ENCODE results near the gene SUMF2.
A peak's percentile ranks its signal among the peaks of the same experiment; 100 is the strongest.
"Not testable (repeated sequence)": the region's sequence is repeated elsewhere in the genome, so short reads cannot be mapped to it uniquely, and the experiment has no call there.

Gene SUMF2

DNA sequence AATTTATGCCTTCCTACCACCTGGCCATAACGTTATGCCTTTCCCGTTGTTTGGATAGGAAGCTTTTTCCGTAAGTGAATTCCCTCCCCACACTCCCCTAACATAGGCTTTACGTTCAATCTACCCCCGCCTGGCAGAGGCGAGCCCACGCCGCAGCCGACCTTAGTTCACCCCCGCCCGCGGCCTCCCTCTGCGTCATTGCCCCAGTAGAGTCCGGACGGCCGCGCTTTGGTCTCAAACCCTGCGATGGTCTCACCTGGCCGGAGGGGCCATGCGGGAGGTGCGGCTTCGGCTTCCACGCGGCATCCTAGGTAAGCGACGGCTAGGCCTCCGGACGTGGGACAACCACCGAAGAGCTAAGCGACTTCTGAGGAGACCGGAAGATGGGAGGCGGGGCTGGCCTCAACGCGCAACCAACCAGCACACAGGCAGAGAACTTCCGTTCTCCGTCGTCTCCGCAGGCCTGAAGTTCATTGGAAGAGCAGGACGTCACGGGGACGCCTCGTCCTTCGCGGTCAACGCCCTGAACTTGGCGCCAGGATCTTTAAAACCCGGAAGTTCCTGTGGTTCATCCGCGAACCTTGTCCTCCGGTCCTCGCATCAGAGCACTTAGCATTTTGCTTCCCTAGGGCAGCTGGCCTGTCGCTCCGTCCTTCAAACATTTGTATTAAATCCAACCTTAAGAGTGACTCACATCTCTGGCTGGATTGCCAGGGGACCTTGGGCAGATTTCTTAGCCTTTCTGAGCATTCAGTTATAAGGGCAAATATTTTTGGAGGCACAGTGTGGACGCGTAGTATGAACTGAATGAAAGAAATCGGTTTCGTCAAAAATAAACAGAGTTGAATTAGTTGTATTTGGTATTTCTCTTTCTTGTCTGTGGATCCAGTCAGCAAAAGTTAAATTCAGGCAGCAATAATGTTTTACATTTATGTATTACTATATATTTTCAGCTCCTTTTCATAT lies 42.3 kb downstream of the SUMF2 start, which contains the start of gene CHCHD2:
Gene CHCHD2, minus strand, starts transcription at position 369 of the 966 bp plus-strand sequence. Its CDS starts 63 bp downstream, at position 306.
- peak; percentile 74 to 90 (median 81) for DNase-seq (ENCODE audit: low read depth in 4 of 4, low spot score in 1 of 4)

DNA sequence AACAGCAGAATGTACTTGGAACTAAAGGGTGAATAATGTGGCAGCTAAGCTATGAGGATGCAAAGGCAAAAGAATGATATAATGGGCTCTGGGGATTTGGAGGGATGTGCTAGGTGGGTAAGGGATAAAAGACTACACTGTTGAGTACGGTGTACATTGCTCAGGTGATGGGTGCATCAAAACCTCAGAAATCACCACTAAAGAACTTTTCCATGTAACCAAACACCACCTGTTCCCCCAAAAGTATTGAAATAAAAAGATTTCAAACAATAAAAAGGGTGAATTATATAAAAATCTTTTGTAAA lies 43.8 kb downstream of the SUMF2 start:
- DNase-seq (ENCODE audit: low read depth in 4 of 4, low spot score in 1 of 4), result no peak

DNA sequence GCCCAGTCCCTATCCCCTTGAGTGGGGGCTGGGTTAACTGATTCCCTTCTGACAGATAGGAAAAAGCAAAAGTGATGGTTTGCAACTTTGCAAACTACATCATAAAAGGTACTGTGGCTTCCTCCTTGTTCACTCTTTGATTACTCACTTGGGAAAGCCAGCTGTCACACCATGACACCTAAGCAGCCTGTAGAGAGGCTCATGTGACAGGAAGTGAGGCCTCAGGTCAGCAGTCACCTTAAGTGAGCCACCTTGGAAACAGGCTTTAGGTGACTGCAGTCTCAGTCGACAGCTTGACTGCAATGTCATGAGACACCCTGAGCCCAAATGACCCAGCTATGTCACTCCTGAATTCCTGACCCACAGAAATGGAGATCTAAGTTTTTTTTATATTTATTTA lies 46.5 kb downstream of the SUMF2 start:
- no peak for DNase-seq (ENCODE audit: low read depth in 4 of 4, low spot score in 1 of 4)

DNA sequence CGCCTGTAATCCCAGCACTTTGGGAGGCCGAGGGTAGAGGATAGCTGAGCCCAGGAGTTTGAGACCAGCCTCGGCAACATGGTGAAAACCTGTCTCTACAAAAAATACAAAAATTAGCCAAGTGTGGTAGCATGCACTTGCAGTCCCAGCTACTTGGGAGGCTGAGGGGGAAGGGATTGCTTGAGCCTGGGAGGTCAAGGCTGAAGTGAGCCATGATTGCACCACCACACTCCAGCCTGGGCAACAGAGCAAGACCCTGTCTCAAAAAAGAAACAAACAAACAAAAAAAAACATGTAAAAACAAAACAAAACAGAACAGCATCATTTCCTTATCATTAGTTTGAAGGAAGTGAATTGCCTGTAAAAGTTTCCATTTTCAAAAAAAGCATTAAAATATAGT lies 48.2 kb downstream of the SUMF2 start:
- not testable (repeated sequence) for DNase-seq (ENCODE audit: low read depth in 4 of 4, low spot score in 1 of 4)

DNA sequence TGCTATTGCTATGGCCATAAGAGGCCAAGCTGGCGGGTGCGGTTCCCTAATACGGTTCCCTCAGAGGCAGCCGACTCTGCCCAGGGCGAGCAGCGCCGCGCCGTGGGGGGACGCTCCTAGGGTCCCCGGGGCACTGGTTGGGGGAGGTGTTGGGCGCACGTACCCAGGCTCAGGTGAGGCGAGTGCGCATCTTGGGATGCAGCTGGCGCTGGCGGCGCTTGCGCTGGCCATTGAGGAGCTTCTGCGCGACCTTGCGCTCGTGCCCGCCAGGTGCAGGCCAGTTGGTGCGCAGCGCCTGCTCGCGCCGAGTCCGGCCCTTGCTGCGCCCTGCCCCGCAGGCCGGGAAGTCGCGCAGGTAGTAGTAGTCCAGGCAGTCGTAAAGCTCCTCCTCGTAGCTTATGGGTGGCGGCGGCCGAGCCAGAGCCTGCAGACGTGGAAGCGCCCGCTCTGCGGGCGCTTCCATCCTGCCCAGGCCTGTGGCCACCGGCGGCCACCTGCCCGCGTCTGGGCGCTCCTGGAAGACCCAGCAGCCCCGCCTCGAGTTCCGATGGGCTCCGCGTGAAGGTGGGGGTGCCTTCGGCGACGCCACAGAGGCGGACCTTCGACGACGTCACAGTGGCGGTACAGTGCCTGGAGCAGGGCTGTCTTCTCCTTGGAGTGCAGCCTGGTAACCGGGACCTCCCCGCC lies 51.9 kb downstream of the SUMF2 start, which contains the start of gene NUPR2:
Gene NUPR2, minus strand, starts transcription at position 566 of the 687 bp plus-strand sequence. Its CDS starts 103 bp downstream, at position 463.
- no peak for DNase-seq (ENCODE audit: low read depth in 4 of 4, low spot score in 1 of 4)

DNA sequence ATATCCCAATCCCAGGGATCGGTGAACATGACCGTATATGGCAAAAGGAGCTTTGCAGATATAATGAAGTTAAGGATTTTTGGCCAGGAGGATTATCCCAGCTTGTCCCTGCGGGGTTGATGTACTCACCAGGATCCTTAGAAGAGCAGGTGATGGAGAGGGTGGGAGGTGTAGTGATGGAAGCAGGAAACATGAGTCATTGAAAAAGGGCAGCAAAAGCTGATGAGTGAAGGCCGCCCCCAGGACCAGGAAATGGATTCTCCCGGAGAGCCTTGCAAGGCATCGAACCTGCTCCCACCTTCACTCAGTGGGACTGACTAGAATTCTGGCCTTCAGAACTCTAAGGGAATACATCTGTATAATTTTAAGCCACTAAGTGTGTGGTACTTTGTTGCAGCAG lies 57.4 kb downstream of the SUMF2 start:
- no peak for DNase-seq (ENCODE audit: low read depth in 4 of 4, low spot score in 1 of 4)

DNA sequence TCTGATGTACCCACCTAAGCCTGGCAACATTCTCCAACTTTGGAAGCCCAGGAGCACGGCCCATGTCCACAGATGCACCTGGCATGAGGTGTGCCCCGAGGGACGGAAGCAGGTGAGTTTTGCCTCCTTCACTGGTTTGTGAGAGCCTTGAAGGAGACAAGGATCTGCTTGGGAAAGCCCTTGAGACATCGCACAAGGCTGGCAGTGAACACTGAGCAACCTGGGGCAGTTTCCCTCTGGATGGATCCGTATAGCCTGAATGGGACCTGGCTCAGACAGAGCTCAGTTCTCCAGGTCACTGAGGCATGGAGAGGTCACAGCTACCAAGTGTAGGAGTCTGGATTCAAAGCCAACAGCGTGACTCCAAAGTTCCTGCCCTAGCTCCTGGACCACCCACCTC lies 60.9 kb downstream of the SUMF2 start:
- DNase-seq (ENCODE audit: low read depth in 4 of 4, low spot score in 1 of 4), result no peak

DNA sequence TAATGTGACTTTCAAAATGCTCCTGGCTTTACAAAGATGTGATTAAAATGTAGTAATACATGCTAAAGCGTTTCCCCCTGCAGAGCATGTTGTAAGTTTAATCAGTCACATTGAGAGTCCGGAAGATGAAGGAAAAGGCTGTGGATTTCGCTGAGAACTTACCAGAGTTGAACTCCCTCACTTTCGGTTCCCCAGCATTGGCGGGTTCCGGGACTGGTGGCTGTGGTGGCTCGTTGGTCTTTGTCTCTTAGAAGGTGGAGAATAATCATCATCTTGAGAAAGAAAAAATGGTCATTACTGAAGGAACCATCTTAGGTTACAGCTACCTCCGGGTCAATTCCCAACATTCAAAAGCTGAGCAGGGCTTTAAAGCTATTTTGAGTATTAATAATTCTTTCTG lies 61.7 kb downstream of the SUMF2 start:
- DNase-seq (ENCODE audit: low read depth in 4 of 4, low spot score in 1 of 4), result no peak

DNA sequence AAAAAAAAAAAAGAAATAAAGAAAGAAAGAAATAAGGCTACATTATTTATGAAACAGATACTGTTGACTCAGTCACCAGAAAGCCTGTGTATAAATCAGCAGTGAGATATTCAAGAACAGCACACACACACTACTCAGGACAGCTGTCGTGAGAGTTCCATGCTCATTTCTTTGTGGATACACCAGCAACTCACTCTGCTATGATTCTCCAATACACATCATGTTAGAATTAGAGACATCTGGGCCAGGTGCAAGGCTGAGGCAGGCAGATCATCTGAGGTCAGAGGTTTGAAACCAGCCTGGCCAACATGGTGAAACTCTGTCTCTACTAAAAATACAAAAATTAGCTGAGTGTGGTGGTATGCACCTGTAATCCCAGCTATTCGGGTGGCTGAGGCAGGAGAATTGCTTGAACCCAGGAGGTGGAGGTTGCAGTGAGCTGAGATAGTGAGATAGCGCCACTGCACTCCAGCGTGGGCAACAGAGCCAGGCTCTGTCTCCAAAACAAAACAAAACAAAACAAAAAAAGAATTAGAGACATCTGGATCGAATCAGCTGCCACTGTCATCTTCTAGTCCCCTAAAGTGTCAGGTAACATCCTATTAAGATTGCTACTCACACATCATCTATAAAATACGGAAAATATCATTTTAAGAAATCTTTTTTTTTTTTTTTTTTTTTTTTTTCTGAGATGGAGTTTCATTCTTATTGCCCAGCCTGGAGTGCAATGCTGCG lies 63.3 kb downstream of the SUMF2 start:
- DNase-seq (ENCODE audit: low read depth in 4 of 4, low spot score in 1 of 4), result no peak

Data from stimulated activated CD4-positive, alpha-beta T cell treated with anti-CD3 and anti-CD28 coated beads, Interleukin-1b, Interleukin-23, amount 100 ng/mL, for 24 hours (primary cell).